Muscle of arm (tissue), 12 donors: ENCODE measurements around the gene MAP3K12. TPM values are rescaled to one million over a fixed set of nuclear protein-coding genes. Genes with fewer than 3 reads are reported as not detected.
A peak's percentile ranks its signal among the peaks of the same experiment; 100 is the strongest.

ENCODE experiments used
- DNase-seq: peaks from one replicate; pipeline ENCODE4 v3.0.0-alpha.2; 2013
- polyA plus RNA-seq, 12 donors: library from polyadenylated mRNA; unstranded; fragments of 120-200 nt; gene quantifications; one replicate each; pipeline ENCODE4 v1.2.1, GENCODE V29; 2013; ENCODE audit not compliant: insufficient read length in 12 of 12

Gene MAP3K12
- polyA plus RNA-seq, 12 donors = 10.2 to 36.0 (median 14.1) TPM; not detected in 1

DNA sequence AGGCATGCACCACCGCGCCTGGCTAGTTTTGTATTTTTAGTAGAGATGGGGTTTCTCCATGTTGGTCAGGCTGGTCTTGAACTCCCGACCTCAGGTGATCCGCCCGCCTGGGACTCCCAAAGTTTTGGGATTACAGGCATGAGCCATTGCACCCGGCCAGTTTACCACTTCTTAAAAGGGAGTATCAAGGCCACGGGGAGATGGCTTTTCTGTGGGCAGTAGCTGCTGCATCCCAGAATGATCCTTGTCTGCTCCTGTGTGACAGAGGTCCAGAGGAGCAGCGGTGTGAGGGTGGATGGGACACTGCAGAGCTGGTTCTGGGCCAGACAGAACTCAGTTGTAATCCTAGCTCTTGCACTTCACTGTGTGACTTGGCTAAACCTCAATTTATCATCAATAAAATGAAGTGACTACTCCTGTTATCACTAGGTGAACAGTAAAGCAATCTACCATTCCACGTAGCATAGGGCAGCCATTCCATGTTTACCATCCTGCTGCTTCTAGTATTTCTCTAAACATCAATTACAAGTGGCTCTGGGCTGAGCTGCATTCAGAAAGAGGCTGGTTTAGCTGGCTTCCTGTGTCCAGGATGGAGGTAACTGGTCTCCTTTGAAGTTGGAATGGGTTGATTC is 11.0 kb upstream of the MAP3K12 start:
- DNase-seq = no peak

DNA sequence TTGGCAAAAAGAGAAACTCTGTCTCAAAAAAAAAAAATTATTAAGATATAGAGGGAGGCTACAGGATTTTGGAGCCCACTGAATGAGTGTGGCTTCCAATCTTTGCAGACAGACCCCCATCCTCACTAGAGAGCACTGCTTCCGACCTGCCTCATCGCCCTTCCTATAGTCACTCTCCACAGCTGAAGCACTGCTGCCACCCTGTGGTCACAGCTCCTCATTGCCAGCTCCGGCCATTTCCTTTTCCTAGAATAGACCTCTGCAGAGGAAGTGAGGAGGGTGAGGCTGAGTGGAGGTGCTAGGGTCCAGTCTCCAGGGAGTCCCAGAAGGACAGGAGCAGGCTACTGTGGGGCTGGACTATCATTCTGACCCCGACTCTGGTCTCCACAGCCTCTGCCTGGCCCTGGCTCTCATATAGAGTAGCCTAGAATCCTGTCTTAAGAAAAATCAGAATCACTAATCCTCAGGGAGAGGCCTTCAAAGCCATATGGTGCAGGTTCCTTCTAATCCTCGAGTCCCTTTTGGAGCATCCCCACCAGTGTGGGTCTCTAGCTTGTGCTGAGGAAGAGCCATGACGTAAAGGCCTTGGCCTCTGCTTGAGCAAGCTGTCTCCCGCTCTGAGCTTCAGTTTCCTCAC is 9.4 kb upstream of the MAP3K12 start:
- peak; percentile 83 for DNase-seq

- no peak for DNase-seq
These were observed 8.3 kb upstream of the MAP3K12 start for GRCh38 chr12:53507603-53507885.

GRCh38 chr12:53506881-53507602 is 7.8 kb upstream of the MAP3K12 start, which contains the start of gene NPFF:
NPFF (minus strand) TSS chr12:53507484; CDS start chr12:53507474, 10 bp downstream.
- no peak for DNase-seq

DNA sequence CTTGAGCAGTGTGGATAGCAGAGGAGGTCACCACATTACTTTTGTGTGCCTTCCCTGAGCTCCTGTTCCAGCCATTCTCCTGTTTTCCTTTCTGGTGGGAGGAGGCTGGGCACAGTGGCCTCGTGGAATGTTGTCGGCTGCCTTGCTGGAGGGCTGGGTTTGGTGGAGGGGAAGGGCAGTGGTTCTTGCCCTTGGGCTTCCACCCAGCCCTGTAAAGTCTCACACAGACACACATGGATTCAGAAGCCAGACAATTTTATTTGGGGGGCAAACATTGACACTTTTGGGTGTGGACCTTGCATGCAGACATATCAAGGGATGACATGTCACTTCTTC is 7.2 kb upstream of the MAP3K12 start:
- DNase-seq = no peak

DNA sequence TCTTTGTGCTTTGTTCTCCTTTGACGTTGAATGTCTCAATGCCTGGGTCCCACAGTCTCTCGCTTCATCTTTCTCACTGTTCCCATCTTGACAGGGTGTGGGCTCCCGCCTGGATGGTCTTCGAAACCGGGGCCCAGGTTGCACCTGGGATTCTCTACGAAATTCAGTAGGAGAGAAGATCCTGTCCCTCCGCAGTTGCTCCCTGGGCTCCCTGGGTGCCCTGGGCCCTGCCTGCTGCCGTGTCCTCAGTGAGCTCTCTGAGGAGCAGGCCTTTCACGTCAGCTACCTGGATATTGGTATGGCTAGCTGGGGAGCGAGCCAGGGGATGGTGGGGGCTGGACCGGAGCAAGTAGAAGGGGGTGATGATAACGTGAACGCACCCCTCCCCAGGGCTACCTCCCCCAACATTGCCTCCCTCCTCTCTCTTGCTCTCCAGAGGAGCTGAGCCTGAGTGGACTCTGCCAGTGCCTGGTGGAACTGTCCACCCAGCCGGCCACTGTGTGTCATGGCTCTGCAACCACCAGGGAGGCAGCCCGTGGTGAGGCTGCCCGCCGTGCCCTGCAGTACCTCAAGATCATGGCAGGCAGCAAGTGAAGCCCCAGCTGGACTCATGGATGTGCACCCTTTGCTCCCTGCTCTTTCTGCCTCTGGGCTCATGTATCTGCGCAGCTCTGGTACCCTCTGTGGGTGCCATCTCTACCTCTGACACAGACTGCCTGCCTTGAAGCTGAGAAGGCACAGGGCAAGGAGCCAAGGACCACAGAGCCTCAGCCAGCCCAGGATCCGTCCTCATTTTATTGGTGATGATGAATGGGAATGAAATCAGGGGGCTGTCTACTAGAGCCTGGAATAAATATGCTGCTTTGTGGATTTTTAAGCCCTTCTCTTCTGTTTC is 6.5 kb upstream of the MAP3K12 start:
- no peak for DNase-seq

- no peak for DNase-seq
These were observed 5.8 kb upstream of the MAP3K12 start for GRCh38 chr12:53505086-53505485.

- DNase-seq = no peak
These were observed 5.0 kb upstream of the MAP3K12 start for GRCh38 chr12:53504004-53504920.

GRCh38 chr12:53502983-53503728 is 3.9 kb upstream of the MAP3K12 start:
- no peak for DNase-seq

DNA sequence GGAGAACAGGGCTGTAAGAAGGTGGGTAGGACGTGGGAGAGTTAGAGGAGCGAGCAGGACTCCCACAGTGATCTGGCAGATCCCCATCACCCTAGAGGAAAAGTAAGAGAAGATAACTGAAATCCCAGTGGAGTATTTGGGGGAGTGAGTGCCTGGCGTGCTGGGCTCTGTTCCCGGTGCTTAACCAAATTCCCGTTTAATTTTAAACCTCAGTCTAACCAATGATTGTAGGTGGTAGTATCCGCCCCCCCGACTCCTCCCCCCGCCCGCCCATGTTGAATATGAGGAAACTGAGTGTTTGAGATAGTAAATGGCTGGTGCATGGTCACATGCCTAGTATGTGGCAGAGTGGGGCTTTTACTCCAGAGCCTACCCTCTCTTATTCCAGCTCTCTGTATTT is 3.1 kb upstream of the MAP3K12 start:
- DNase-seq = no peak

DNA sequence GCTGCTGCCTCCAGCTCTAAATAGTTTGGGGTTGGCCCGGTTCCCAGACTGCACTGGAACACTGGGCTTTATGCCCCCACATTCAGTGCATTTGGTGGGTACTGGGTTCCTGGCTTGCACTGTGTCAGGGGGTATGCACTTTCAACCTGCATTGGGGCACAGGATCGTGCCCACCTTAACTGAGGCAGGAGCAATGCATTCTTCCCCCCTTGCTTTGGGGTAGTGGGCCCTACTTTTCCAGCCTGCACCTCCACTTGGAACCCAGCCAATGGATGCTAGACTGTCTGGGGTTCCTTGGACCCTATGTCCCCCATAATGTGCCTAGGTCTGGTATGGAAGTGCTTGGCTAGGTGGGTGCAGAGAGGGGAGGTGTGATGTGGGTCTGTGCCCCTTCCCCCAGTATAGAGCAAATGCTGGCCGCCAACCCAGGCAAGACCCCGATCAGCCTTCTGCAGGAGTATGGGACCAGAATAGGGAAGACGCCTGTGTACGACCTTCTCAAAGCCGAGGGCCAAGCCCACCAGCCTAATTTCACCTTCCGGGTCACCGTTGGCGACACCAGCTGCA is 2.4 kb upstream of the MAP3K12 start:
- DNase-seq = no peak

GRCh38 chr12:53500776-53501614 is 1.7 kb upstream of the MAP3K12 start, which contains the start of gene TARBP2:
TARBP2 (plus strand) TSS chr12:53501283; CDS start chr12:53501409, 126 bp downstream.
- DNase-seq = peak; percentile 99

DNA sequence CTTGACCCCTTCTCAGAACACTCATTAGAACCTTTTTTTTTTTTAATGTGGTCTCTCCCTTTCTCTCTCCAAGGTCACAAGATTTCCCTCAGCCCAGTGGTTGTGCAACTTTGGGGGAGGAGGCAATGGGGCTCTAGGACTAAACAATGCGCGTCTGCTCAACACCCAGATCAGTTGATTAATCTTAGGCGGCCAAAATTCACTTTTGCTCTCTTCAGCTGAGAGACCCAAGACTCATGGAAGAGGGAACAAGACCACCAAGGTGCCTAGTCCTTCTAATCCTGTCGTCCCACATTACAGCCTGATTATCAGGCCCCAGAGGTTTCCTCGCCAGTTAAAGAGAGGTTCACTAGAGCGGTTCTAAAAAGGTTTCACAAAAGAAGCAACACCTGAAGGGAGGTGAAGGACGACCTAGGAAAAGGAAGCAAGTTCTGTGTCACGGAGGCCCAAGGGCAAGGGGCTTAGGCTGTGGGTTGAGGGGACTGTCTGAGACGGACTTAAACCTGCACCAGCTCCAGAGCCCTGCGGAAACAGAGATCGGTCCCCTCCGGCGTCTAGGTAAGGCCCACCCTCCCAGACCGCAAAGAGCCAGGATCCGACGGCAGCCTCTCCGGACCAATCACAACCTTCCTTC is 1.0 kb upstream of the MAP3K12 start:
- DNase-seq = peak; percentile 55

- no peak for DNase-seq
These were observed 1.0 kb downstream of the MAP3K12 start for GRCh38 chr12:53498235-53498630.

DNA sequence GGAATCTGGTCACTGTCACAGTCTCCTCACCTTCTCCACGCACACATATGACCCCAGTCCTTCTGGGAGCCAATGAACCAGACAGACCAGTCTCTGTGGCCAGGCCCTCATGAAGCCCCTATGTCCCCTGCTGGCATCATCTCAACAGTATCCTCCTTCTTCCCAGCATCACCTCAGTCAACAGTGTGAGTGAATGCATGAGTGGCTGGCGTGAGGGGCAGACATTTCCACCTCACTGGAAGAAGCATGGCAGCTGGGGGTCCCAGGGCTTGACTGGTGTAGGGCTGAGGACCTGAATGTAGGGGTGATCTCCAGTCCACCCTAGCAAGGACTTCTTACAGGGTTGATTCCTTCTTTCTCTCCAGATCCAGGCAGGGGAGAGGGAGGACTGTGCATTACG is 1.8 kb downstream of the MAP3K12 start:
- DNase-seq = no peak

DNA sequence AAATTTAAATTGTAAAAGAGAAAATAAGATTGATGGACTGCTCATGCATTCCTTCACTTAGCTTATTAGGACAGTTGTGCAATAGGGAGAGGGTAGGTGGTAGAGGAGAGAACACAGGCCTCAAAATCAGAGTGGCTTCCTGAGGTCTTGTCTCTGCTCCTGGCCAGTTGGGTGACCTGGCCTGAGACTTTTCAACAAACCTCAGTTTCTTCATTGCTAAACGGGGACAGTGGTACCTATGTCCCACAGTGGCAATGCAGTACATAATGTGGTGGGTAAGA is 2.6 kb downstream of the MAP3K12 start:
- no peak for DNase-seq

DNA sequence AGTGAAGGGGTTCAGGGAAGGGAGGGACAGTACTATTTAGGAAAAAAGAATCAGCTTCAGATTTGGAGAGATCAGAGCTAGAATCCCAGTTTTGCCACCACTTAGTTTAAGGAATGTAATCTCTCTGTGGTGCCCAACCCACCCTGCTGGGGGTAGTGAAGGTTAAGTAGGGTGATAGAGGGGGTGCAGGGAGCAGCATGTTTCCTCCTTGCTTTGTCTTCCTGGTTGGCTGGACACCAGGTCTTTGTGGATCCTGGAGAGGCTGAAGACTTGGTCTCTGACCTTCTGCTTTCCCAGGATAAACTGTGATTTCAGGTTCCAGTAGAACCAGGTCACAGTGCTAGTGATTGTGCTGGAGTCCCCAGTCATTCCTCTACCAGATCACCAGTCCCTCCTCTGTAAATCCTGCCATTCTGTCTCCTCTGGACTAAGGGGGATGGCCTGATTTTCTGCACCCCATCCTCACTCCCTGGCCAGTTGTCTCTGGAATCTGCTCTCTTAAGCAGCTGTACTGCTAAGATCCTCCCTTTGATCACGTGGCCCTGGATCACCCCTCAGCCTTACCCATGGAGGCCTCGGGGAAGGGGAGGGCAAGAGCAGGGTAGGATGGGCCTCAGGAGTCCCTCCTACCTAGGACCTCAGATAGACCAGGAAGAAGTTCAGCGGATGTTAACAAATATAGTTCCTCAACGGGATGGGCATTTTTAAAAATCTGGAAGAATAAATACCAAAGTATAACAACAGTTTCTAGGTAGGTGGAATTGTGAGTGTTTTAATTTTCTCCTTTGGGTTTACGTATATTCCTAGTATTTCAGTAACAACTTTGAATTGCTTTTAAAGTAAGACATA is 3.1 kb downstream of the MAP3K12 start:
- DNase-seq = peak; percentile 72
